CD14-positive monocyte (primary cell): ENCODE results near the gene TUBA4A. TPM values are rescaled to one million over a fixed set of nuclear protein-coding genes. Genes with fewer than 3 reads are reported as not detected.

Experiments used
- DNase-seq, 3 donors: peaks; one replicate each; pipeline ENCODE4 v3.0.0-alpha.2; 2011 to 2022
- H2AFZ ChIP-seq: 2 replicates; pipeline ENCODE4 v1.6.0; 2012; ENCODE audit warnings: mild to moderate bottlenecking, low read depth, low read length, inconsistent platforms; ENCODE audit not compliant: insufficient read depth, poor library complexity, severe bottlenecking
- H3K27ac ChIP-seq, 2 donors: 1 replicate in 1 of 2; 2 replicates in 1 of 2; pipeline ENCODE4 v1.5.1; 2012 to 2013; ENCODE audit warnings: low read length in 2 of 2, control low read depth in 1 of 2, inconsistent platforms in 1 of 2, low read depth in 1 of 2, mild to moderate bottlenecking in 1 of 2
- H3K27me3 ChIP-seq, 2 donors: one replicate each; pipeline versions ENCODE4 v1.6.0 to v1.6.1; 2011 to 2013; ENCODE audit warnings: low read length in 2 of 2; ENCODE audit not compliant: control insufficient read depth in 2 of 2, insufficient read depth in 2 of 2
- H3K36me3 ChIP-seq, 2 donors: replicated peaks in 1 of 2; 1 replicate in 1 of 2; 2 replicates in 1 of 2; pipeline versions ENCODE4 v1.5.1 to v1.6.1; 2012 to 2013; ENCODE audit warnings: low read length in 2 of 2, control low read depth in 1 of 2, inconsistent platforms in 1 of 2, mild to moderate bottlenecking in 1 of 2; ENCODE audit not compliant: insufficient read depth in 2 of 2, control insufficient read depth in 1 of 2
- H3K4me1 ChIP-seq, 2 donors: 1 replicate in 1 of 2; 2 replicates in 1 of 2; pipeline versions ENCODE4 v1.5.1 to v1.6.1; 2012 to 2013; ENCODE audit warnings: low read length in 2 of 2, control low read depth in 1 of 2, inconsistent platforms in 1 of 2, mild to moderate bottlenecking in 1 of 2, moderate library complexity in 1 of 2; ENCODE audit not compliant: insufficient read depth in 2 of 2, control insufficient read depth in 1 of 2
- H3K4me2 ChIP-seq: replicated peaks from 2 replicates; pipeline ENCODE3; 2012; ENCODE audit warnings: low read length, moderate library complexity, mild to moderate bottlenecking; ENCODE audit not compliant: poor library complexity, severe bottlenecking; ENCODE audit errors: extremely low read depth
- H3K4me3 ChIP-seq, 3 experiments: fragments of 200-600 bp in 1 of 3; sonication (generic) in 1 of 3; replicated peaks in 1 of 3; 1 replicate in 2 of 3; 2 replicates in 1 of 3; pipeline ENCODE4 v1.5.1; 2011 to 2013; ENCODE audit warnings: low read length in 3 of 3, mild to moderate bottlenecking in 3 of 3, control low read depth in 2 of 3, low read depth in 2 of 3, inconsistent platforms in 1 of 3, moderate library complexity in 1 of 3
- H3K79me2 ChIP-seq: 2 replicates; pipeline ENCODE4 v1.6.0; 2012; ENCODE audit warnings: mild to moderate bottlenecking, control low read depth, inconsistent platforms, low read length, moderate library complexity; ENCODE audit not compliant: insufficient read depth
- H3K9ac ChIP-seq: 2 replicates; pipeline ENCODE4 v1.6.0; 2017; ENCODE audit warnings: low read length, mild to moderate bottlenecking; ENCODE audit not compliant: insufficient read depth, poor library complexity, severe bottlenecking
- H3K9me3 ChIP-seq, 2 donors: replicated peaks in 1 of 2; 1 replicate in 1 of 2; 2 replicates in 1 of 2; pipeline versions ENCODE4 v1.5.1 to v1.6.1; 2012 to 2013; ENCODE audit warnings: low read length in 2 of 2, control low read depth in 1 of 2; ENCODE audit not compliant: control insufficient read depth in 1 of 2, insufficient read depth in 1 of 2
- H4K20me1 ChIP-seq: 2 replicates; pipeline ENCODE4 v1.6.0; 2012; ENCODE audit warnings: mild to moderate bottlenecking, low read length, control low read depth, moderate library complexity; ENCODE audit not compliant: insufficient read depth
- H3K27ac Mint-ChIP-seq, 7 donors: one replicate each; pipeline ENCODE4 v1.8.0; 2020; ENCODE audit warnings: mild to moderate bottlenecking in 7 of 7, mixed read lengths in 7 of 7, moderate library complexity in 6 of 7, inconsistent platforms in 2 of 7
- H3K27me3 Mint-ChIP-seq, 3 donors: one replicate each; pipeline ENCODE4 v1.8.0; 2021 to 2022; ENCODE audit warnings: low read depth in 3 of 3, mild to moderate bottlenecking in 3 of 3, mixed read lengths in 3 of 3, moderate library complexity in 3 of 3, inconsistent platforms in 1 of 3
- H3K36me3 Mint-ChIP-seq, 2 donors: one replicate each; pipeline ENCODE4 v1.8.0; 2020; ENCODE audit warnings: mixed read lengths in 2 of 2, inconsistent platforms in 1 of 2, mild to moderate bottlenecking in 1 of 2
- H3K4me1 Mint-ChIP-seq: one replicate; pipeline ENCODE4 v1.8.0; 2020; ENCODE audit warnings: mild to moderate bottlenecking, mixed read lengths
- H3K4me3 Mint-ChIP-seq, 2 donors: one replicate each; pipeline ENCODE4 v1.8.0; 2020; ENCODE audit warnings: mild to moderate bottlenecking in 2 of 2, mixed read lengths in 2 of 2, moderate library complexity in 1 of 2
- H3K9me3 Mint-ChIP-seq, 7 donors: one replicate each; pipeline ENCODE4 v1.8.0; 2020 to 2022; ENCODE audit warnings: mixed read lengths in 7 of 7, mild to moderate bottlenecking in 6 of 7, moderate library complexity in 6 of 7, inconsistent platforms in 2 of 7
- WGBS: methylation state at CpG from one replicate; pipeline ENCODE4 v1.1.5; 2013; ENCODE audit warnings: missing lambda C conversion rate; ENCODE audit not compliant: insufficient coverage; 5-methylcytosine and 5-hydroxymethylcytosine counted together
- intact Hi-C, 2 donors: fragments of 100-400 bp; cut with micrococcal nuclease; formaldehyde crosslinking; loops; one replicate each; pipeline versions ENCODE4 v1.15.0 to v1.15.1; 2023
- polyA plus RNA-seq, 3 donors: library from polyadenylated mRNA; depleted of rRNA in 1 of 3; unstranded in 2 of 3; stranded (reverse) in 1 of 3; fragments of 300-500 nt in 2 of 3; fragments of >200 nt in 1 of 3; fragmentation: Illumina TruSeq in 2 of 3; gene quantifications; 1 replicate in 2 of 3; 2 replicates in 1 of 3; pipeline ENCODE4 v1.2.3, GENCODE V29; 2012 to 2021
- TF ChIP-seq, protein P1 (sequence below): fragments of 200-600 bp; IDR thresholded peaks from one replicate; pipeline ENCODE4 v1.8.0; 2022; ENCODE audit warnings: antibody characterized with exemption, mild to moderate bottlenecking

TUBA4A gene
- polyA plus RNA-seq, 3 donors: 72.7 to 452 (median 81.9) TPM

DNA sequence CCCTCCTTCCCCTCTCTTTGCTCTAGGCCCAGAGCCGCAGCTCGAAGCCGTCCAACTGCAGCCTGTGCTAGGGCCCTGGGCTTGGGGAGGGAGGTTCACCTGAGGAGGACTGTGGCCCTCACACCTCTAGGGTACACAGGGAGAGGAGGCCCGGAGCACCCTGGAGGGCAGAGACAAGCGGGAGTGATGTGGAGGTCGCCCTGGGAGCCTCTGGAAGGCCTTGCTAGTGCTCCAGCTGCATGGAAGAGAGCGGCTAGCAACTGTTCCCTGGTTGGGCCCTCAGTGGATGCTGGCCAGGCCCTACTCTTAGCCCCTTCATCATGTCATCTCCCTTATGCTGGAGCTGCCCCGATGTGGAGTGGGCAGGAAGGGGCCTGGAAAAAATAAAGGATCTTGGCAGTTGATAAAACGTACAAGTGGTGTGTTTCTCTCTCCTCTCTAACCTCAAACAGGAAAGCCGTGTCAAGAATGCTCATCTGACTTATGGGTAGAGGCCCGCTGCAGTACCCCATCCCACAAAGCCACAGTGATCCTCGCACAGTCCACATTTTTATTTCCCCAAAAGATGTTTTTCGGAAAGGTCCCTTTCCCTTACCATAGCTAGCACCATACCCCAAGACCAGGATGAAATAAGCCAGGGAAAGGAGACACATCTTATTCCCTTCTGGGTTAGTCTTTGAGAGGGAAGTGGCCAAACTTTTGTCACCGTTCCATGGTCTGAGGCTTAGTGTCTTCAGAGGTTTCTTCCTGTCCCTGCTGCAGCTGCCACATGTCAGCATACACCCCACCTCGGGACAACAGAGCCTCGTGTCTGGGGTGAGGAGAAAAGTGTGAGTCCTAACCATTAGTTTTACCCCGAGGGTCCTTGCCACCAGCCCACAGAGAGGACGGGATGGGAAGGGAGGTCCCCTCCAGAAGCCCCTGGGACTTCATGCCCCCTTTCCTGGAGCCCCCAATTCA lies 44.2 kb downstream of the TUBA4A start:
- no peaks in the 10 kb centered on the region for H3K79me2 ChIP-seq
- peaks cover 0 to under 1% of the 10 kb centered on the region in 2 donors for H3K9me3 ChIP-seq
- Mint-ChIP-seq H3K27ac (peak overlapping the region in 1 of 7 donors; percentile 2), H3K36me3 (peaks cover 39 to 48% of the 10 kb centered on the region in 2 donors), H3K4me3 (no peak overlapping the region), H3K27me3 (peaks cover 0 to 5% (median 4%) of the 10 kb centered on the region in 3 donors), H3K4me1 (peaks cover 39% of the 10 kb centered on the region), H3K9me3 (peaks cover under 1 to 4% (median 2%) of the 10 kb centered on the region in 7 donors)
- WGBS: 25% methylated on average over 9 of the region's 18 CpGs
- H3K4me2 ChIP-seq: no peak overlapping the region
- TF ChIP-seq, protein P1, sequence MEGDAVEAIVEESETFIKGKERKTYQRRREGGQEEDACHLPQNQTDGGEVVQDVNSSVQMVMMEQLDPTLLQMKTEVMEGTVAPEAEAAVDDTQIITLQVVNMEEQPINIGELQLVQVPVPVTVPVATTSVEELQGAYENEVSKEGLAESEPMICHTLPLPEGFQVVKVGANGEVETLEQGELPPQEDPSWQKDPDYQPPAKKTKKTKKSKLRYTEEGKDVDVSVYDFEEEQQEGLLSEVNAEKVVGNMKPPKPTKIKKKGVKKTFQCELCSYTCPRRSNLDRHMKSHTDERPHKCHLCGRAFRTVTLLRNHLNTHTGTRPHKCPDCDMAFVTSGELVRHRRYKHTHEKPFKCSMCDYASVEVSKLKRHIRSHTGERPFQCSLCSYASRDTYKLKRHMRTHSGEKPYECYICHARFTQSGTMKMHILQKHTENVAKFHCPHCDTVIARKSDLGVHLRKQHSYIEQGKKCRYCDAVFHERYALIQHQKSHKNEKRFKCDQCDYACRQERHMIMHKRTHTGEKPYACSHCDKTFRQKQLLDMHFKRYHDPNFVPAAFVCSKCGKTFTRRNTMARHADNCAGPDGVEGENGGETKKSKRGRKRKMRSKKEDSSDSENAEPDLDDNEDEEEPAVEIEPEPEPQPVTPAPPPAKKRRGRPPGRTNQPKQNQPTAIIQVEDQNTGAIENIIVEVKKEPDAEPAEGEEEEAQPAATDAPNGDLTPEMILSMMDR: no peak
- no peak overlapping the region for H3K27ac ChIP-seq
- H3K4me1 ChIP-seq: peaks cover 19 to 21% of the 10 kb centered on the region in 2 donors
- H3K27me3 ChIP-seq: no peaks in the 10 kb centered on the region
- peaks cover 10% of the 10 kb centered on the region for H4K20me1 ChIP-seq
- no peak overlapping the region for H2AFZ ChIP-seq
- H3K4me3 ChIP-seq: no peak overlapping the region
- peaks cover 16 to 31% of the 10 kb centered on the region in 2 donors for H3K36me3 ChIP-seq
- no peak overlapping the region for H3K9ac ChIP-seq
- DNase-seq: no peak
- intact Hi-C loops: loop anchor here (2.0 to 5.0 kb wide), 3 partner anchors 39 to 49 kb away; partner anchors contain the start of genes NHEJ1 (in 2 of the 2) and SLC23A3 (in 1 of the 2)

DNA sequence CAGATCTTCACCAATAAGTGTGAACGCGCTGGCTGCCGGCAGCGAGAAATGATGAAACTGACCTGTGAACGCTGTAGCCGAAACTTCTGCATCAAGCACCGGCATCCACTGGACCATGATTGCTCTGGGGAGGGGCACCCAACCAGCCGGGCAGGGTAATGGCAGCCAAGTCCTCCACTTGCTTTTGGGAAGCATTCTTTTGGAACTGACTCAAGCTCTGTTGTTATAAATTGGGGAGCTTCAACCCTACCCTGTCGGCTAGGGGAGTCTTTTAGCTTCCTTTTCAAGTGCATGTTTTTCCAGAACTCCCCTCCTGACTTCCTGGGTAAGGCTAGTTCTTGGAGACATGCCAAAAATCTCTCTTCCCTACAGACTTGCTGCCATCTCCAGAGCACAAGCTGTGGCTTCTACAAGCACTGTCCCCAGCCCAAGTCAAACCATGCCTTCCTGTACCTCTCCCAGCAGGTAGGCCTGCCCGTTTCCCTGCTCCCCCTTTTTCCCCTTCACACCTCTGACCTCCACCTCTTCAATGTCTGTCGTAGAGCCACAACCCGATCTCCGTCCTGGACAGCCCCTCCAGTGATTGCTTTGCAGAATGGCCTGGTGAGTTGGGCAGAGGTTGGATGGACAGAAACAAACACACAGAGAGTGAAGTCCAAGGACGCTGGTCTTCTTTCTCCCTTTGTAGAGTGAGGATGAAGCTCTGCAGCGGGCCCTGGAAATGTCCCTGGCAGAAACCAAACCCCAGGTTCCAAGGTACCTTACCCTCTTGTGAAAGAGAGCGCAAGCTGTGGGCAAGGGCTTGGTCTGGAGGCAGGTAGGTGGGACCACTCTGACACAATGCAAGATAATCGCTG lies 45.6 kb downstream of the TUBA4A start:
- peaks cover 39% of the 10 kb centered on the region for H3K4me1 Mint-ChIP-seq
- 64% methylated on average over 10 of the region's 17 CpGs for WGBS
- H3K27ac Mint-ChIP-seq: peak overlapping the region in 3 of 7 donors; percentile 22 to 87 (median 86)
- no peaks in the 10 kb centered on the region for H3K79me2 ChIP-seq
- H3K4me2 ChIP-seq: peak overlapping the region; percentile 91
- no peaks in the 10 kb centered on the region for H3K27me3 ChIP-seq
- H3K36me3 Mint-ChIP-seq: peaks cover 30 to 40% of the 10 kb centered on the region in 2 donors
- H2AFZ ChIP-seq: no peak overlapping the region
- H3K4me3 Mint-ChIP-seq: peak overlapping the region; percentile 30 to 86
- H3K4me3 ChIP-seq: no peak overlapping the region
- DNase-seq: no peak
- peaks cover 19 to 21% of the 10 kb centered on the region in 2 donors for H3K4me1 ChIP-seq
- TF ChIP-seq, protein P1: no peak
- peaks cover 0 to 2% (median 0%) of the 10 kb centered on the region in 3 donors for H3K27me3 Mint-ChIP-seq
- peaks cover 2 to 8% (median 4%) of the 10 kb centered on the region in 7 donors for H3K9me3 Mint-ChIP-seq
- no peak overlapping the region for H3K27ac ChIP-seq
- intact Hi-C loops: loop anchor here in 1 of 2 donors (2.0 kb wide), 1 partner anchor 29 kb away; the partner anchor contains the start of gene RETREG2
- peaks cover 16 to 31% of the 10 kb centered on the region in 2 donors for H3K36me3 ChIP-seq
- no peak overlapping the region for H3K9ac ChIP-seq
- peaks cover 10% of the 10 kb centered on the region for H4K20me1 ChIP-seq
- peaks cover 0 to 4% of the 10 kb centered on the region in 2 donors for H3K9me3 ChIP-seq
